ENCODE measurements around the gene LRRC4C.

DNA sequence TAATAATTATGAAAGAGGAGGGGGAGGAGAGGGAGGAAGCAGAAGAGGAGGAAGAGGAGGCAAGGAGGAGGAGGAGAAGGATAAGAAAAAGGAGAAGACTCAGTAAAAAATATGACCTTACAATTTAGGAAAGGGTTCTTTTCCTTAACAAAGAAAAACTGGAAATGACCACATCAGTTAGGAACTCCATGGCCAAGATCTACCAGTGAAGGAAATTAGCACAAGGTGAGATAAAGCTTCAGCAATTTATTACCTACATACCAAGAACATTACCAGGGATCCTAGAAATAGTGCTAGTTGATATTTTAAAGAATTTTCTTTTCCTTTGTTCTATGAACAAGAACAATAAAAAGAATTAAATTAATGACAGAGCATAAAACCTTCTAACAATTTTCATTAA lies 172.7 kb downstream of the LRRC4C start:
- TF ChIP-seq POLR2A (IDR thresholded peaks at IDR 0.05) (no peak), CTCF (IDR thresholded peaks at IDR 0.05) (no peak)

Measured in gastroesophageal sphincter (tissue), 3 donors.